Karpas-422 (cell line): ENCODE measurements around the gene ELF1. TPM values are rescaled to one million over a fixed set of nuclear protein-coding genes. Genes with fewer than 3 reads are reported as not detected.
"Not testable (repeated sequence)": the region's sequence is repeated elsewhere in the genome, so short reads cannot be mapped to it uniquely, and the experiment has no call there.

Source experiments
- DNase-seq: peaks from one replicate; pipeline ENCODE4 v3.0.0-alpha.2; 2015
- H2AFZ ChIP-seq: fragments of 200-600 bp; sonication (generic); 2 replicates; pipeline ENCODE4 v1.6.1; 2014; ENCODE audit warnings: antibody characterized with exemption, low read length, mixed read lengths
- H3K27ac ChIP-seq: fragments of 200-600 bp; sonication (generic); 2 replicates; pipeline ENCODE4 v1.5.1; 2014; ENCODE audit warnings: mild to moderate bottlenecking, low read length, moderate library complexity
- H3K27me3 ChIP-seq: fragments of 200-600 bp; sonication (generic); 2 replicates; pipeline ENCODE4 v1.6.1; 2014; ENCODE audit warnings: low read length, mixed read lengths
- H3K36me3 ChIP-seq: fragments of 200-600 bp; sonication (generic); 2 replicates; pipeline ENCODE4 v1.6.1; 2014; ENCODE audit warnings: low read length, mixed read lengths; ENCODE audit not compliant: insufficient read depth
- H3K4me1 ChIP-seq: fragments of 200-600 bp; sonication (generic); 2 replicates; pipeline ENCODE4 v1.6.1; 2014; ENCODE audit warnings: mild to moderate bottlenecking, low read length, mixed read lengths
- H3K4me2 ChIP-seq: fragments of 200-600 bp; sonication (generic); 2 replicates; pipeline ENCODE4 v1.6.1; 2014; ENCODE audit warnings: low read length, low read depth, mild to moderate bottlenecking; ENCODE audit not compliant: poor library complexity, severe bottlenecking
- H3K4me3 ChIP-seq: fragments of 200-600 bp; sonication (generic); 2 replicates; pipeline ENCODE4 v1.5.1; 2014; ENCODE audit warnings: mild to moderate bottlenecking, antibody characterized with exemption, low read length, mixed read lengths
- H3K79me2 ChIP-seq: fragments of 200-600 bp; sonication (generic); 2 replicates; pipeline ENCODE4 v1.6.1; 2014; ENCODE audit warnings: mild to moderate bottlenecking, low read length, mixed read lengths
- H3K9ac ChIP-seq: fragments of 200-600 bp; sonication (generic); 2 replicates; pipeline ENCODE4 v1.6.0; 2014; ENCODE audit warnings: low read length
- H3K9me2 ChIP-seq: fragments of 200-600 bp; sonication (generic), shearing (Covaris generic); replicated peaks from 2 replicates; pipeline ENCODE4 v1.6.0; 2014; ENCODE audit warnings: mild to moderate bottlenecking, low read length, moderate library complexity; ENCODE audit not compliant: insufficient read depth
- H3K9me3 ChIP-seq: fragments of 300-700, 200-600 bp; sonication (generic); 2 replicates; pipeline ENCODE4 v1.6.1; 2014; ENCODE audit warnings: low read length, mixed read lengths
- H4K20me1 ChIP-seq: fragments of 200-600 bp; sonication (generic); 2 replicates; pipeline ENCODE4 v1.6.1; 2014; ENCODE audit warnings: mild to moderate bottlenecking, antibody characterized with exemption, low read length, low read depth; ENCODE audit not compliant: insufficient read depth
- total RNA-seq: library from RNA; depleted of rRNA; stranded (reverse); fragments of >200 nt; shearing (Covaris generic); gene quantifications from 2 replicates; pipeline ENCODE4 v1.2.3, GENCODE V29; 2014; ENCODE audit warnings: low replicate concordance

ELF1 gene
- total RNA-seq, 1 experiment from 2014 or later, result 84.0 TPM

DNA sequence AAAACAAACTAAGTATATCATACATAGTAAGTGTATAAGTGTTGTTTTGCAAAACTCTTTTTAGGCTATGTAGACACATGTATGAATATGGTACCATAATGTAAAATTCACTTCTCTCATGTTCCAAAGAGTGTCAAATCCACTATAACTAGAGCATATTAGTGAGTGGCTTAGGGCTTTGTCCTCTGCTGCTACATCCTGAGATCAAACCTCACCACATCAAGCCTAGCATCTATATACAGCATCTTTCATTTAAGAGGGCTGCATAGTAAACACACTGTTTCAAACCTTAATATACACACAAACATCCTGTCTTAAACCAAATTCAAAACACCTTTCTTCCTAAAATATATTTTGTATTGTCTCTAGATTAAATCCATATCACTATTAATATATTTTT, 38.7 kb downstream of the ELF1 start:
- Histone ChIP-seq H3K4me3 (peak overlapping the region; percentile 68), H3K79me2 (peaks cover 100% of the 10 kb centered on the region), H3K4me2 (peak overlapping the region; percentile 96), H3K36me3 (peaks cover 14% of the 10 kb centered on the region; the same call in 1 of the 2 replicates), H3K9me2 (no peaks in the 10 kb centered on the region), H3K9me3 (no peaks in the 10 kb centered on the region), H2AFZ (no peak overlapping the region), H4K20me1 (peaks cover 10% of the 10 kb centered on the region), H3K9ac (peak overlapping the region; percentile 73), H3K27ac (peak overlapping the region; percentile 92), H3K4me1 (peaks cover 100% of the 10 kb centered on the region), H3K27me3 (no peaks in the 10 kb centered on the region)
- no peak for DNase-seq

GRCh38 chr13:40979232-40979631, 39.9 kb downstream of the ELF1 start:
- no peak overlapping the region for H2AFZ ChIP-seq
- H4K20me1 ChIP-seq, result 0 out of 2 replicates have a peak, but pooled peaks cover 6% of the 10 kb centered on the region
- no peaks in the 10 kb centered on the region for H3K27me3 ChIP-seq
- H3K4me3 ChIP-seq, result peak overlapping the region; percentile 68
- no peaks in the 10 kb centered on the region for H3K9me3 ChIP-seq
- H3K27ac ChIP-seq, result peak overlapping the region; percentile 92; the same call in 1 of the 2 replicates
- no peaks in the 10 kb centered on the region for H3K9me2 ChIP-seq
- H3K4me1 ChIP-seq, result peaks cover 100% of the 10 kb centered on the region
- peaks cover 100% of the 10 kb centered on the region for H3K79me2 ChIP-seq
- H3K36me3 ChIP-seq, result peaks cover 14% of the 10 kb centered on the region; the same call in 1 of the 2 replicates
- peak overlapping the region; percentile 73 for H3K9ac ChIP-seq
- no peak for DNase-seq
- peak overlapping the region; percentile 96 for H3K4me2 ChIP-seq

- not testable (repeated sequence) for H2AFZ ChIP-seq, H3K9me3 ChIP-seq, H4K20me1 ChIP-seq, H3K27me3 ChIP-seq, H3K9me2 ChIP-seq, DNase-seq
- peak overlapping the region; percentile 17; the same call in 1 of the 2 replicates for H3K4me3 ChIP-seq
- H3K9ac ChIP-seq, result peak overlapping the region; percentile 22; the same call in 1 of the 2 replicates
- H3K27ac ChIP-seq, result peak overlapping the region; percentile 45
- H3K4me2 ChIP-seq, result peak overlapping the region; percentile 96
- H3K36me3 ChIP-seq, result peaks cover 17% of the 10 kb centered on the region; the same call in 1 of the 2 replicates
- peaks cover 100% of the 10 kb centered on the region for H3K4me1 ChIP-seq
- H3K79me2 ChIP-seq, result peaks cover 100% of the 10 kb centered on the region
Measured at GRCh38 chr13:40978109-40978508, 41.0 kb downstream of the ELF1 start.

DNA sequence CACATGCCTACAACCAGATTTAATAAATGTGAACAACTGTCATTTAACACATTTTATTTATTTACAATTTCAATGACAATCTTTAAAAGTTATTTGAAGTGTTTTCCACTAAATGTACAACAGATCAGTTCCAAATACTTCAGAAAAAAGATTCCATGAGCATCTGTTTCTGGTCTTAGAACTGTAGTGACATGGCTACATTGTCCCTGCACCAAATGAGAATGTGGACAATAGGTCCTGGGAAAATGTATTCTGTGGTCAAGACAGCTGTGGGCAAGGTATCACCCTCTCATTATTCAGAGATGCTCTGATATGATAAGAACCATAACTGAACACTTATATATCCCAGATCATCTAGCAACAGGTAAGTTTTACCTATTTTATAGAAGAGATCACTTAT, 43.7 kb downstream of the ELF1 start:
- Histone ChIP-seq H3K27ac (peak overlapping the region; percentile 57), H3K9ac (0 out of 2 replicates have a peak overlapping the region, but pooled peaks have one; percentile 8), H3K79me2 (peaks cover 100% of the 10 kb centered on the region), H3K4me1 (peaks cover 100% of the 10 kb centered on the region), H3K9me2 (no peaks in the 10 kb centered on the region), H3K27me3 (no peaks in the 10 kb centered on the region), H3K36me3 (peaks cover 20% of the 10 kb centered on the region; the same call in 1 of the 2 replicates), H2AFZ (no peak overlapping the region), H3K4me2 (peak overlapping the region; percentile 58), H4K20me1 (0 out of 2 replicates have a peak, but pooled peaks cover 6% of the 10 kb centered on the region), H3K9me3 (no peaks in the 10 kb centered on the region), H3K4me3 (peak overlapping the region; percentile 18; the same call in 1 of the 2 replicates)
- DNase-seq, result no peak

DNA sequence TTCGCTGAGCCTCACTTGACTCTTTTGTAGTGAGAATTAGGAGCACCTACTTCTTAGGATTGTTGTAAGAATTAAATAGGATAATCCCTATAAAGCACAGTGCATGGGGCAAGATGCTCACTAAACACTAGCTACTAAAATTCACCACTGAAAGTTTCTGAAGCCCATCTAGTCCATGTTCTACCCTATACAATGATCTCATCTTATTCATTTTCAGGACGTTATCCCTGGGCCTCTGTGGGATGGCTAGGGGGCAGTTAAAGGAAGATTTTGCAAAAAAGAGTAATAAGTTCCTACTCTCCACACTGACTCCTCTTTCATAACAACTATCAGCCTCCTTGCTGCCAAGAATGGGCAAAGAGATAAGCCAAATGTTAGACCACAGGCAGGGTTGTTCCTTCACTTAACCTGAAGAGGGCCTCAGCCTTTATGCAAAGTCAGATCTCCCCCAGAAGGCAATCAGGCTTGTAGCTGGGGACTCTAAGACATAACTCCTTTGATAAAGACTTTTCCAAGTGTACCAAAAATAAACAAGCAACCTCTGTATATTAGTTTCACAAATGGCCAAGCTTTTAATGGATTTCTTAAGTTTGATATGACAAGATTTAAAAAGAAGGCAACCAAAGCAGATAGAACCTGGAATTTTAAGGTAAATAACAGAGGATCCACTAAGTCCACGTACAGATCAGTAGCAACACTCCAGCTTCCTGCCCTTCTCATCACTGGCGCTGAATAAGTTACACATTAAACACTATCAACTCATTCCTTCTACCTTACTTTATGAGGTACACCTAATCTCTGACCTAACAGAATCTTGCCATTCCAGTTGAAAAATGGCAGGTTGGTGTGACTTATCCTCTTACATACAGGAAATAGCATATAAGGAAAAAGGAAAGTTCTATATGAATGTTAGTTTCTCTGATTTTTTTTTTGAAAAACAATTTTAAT, 44.4 kb downstream of the ELF1 start:
- Histone ChIP-seq H2AFZ (no peak overlapping the region), H4K20me1 (0 out of 2 replicates have a peak, but pooled peaks cover 6% of the 10 kb centered on the region), H3K9me2 (no peaks in the 10 kb centered on the region), H3K4me3 (peak overlapping the region; percentile 6; the same call in 1 of the 2 replicates), H3K9me3 (no peaks in the 10 kb centered on the region), H3K9ac (peak overlapping the region; percentile 25; the same call in 1 of the 2 replicates), H3K27ac (peak overlapping the region; percentile 57), H3K36me3 (peaks cover 14% of the 10 kb centered on the region; the same call in 1 of the 2 replicates), H3K4me2 (peak overlapping the region; percentile 58), H3K79me2 (peaks cover 100% of the 10 kb centered on the region), H3K4me1 (peaks cover 100% of the 10 kb centered on the region), H3K27me3 (no peaks in the 10 kb centered on the region)
- peak; percentile 83 for DNase-seq

- Histone ChIP-seq H3K4me3 (no peak overlapping the region), H3K4me2 (peak overlapping the region; percentile 58)
Measured at GRCh38 chr13:40973409-40973808, 45.7 kb downstream of the ELF1 start.

DNA sequence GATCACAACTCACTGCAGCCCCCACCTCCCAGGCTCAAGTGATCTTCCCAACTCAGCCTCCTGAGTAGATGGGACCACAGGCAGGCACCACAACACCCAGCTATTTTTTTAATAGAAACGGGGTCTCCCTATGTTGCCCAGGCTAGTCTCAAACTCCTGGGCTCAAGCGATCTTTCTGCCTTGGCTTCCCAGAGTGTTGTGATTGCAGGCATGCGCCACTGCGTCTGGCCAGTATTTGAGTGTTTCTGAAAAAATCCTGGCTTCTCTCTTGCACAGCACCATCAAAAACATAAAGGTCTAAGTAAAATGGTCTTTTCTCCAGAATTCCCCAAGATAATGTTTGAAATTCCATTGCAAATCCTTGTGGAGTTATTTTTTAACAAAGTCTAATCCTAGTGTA, 47.8 kb downstream of the ELF1 start:
- Histone ChIP-seq H4K20me1 (0 out of 2 replicates have a peak, but pooled peaks cover 10% of the 10 kb centered on the region), H3K9ac (no peak overlapping the region)

More at GRCh38 chr13:40973409-40973808, 45.7 kb downstream of the ELF1 start:
- H3K4me1 ChIP-seq, result peaks cover 96% of the 10 kb centered on the region
- peaks cover 17% of the 10 kb centered on the region; the same call in 1 of the 2 replicates for H3K36me3 ChIP-seq
- H3K27me3 ChIP-seq, result no peaks in the 10 kb centered on the region
- H3K79me2 ChIP-seq, result peaks cover 100% of the 10 kb centered on the region
- no peaks in the 10 kb centered on the region for H3K9me3 ChIP-seq
- no peaks in the 10 kb centered on the region for H3K9me2 ChIP-seq
- H3K27ac ChIP-seq, result peak overlapping the region; percentile 57
- no peak overlapping the region for H2AFZ ChIP-seq
- H3K9ac ChIP-seq, result no peak overlapping the region
- no peak for DNase-seq
- 0 out of 2 replicates have a peak, but pooled peaks cover 6% of the 10 kb centered on the region for H4K20me1 ChIP-seq

GRCh38 chr13:40970803-40971202, 48.3 kb downstream of the ELF1 start:
- Histone ChIP-seq H3K4me2 (peak overlapping the region; percentile 46), H2AFZ (no peak overlapping the region), H3K27ac (peak overlapping the region; percentile 35), H3K4me1 (peaks cover 95% of the 10 kb centered on the region), H3K9me3 (no peaks in the 10 kb centered on the region), H4K20me1 (0 out of 2 replicates have a peak, but pooled peaks cover 12% of the 10 kb centered on the region), H3K9me2 (no peaks in the 10 kb centered on the region), H3K4me3 (no peak overlapping the region), H3K36me3 (peaks cover 14% of the 10 kb centered on the region; the same call in 1 of the 2 replicates), H3K79me2 (peaks cover 100% of the 10 kb centered on the region), H3K27me3 (no peaks in the 10 kb centered on the region), H3K9ac (no peak overlapping the region)
- no peak for DNase-seq

More for the DNA sequence above, 47.8 kb downstream of the ELF1 start:
- Histone ChIP-seq H3K79me2 (peaks cover 100% of the 10 kb centered on the region), H3K4me2 (peak overlapping the region; percentile 46), H3K36me3 (peaks cover 14% of the 10 kb centered on the region; the same call in 1 of the 2 replicates), H2AFZ (no peak overlapping the region), H3K27ac (peak overlapping the region; percentile 35; the same call in 1 of the 2 replicates), H3K27me3 (no peaks in the 10 kb centered on the region), H3K4me3 (no peak overlapping the region), H3K4me1 (peaks cover 95% of the 10 kb centered on the region), H3K9me3 (no peaks in the 10 kb centered on the region), H3K9me2 (no peaks in the 10 kb centered on the region)
- no peak for DNase-seq
